PFSK-1 (cell line): Measurements from ENCODE around the gene SOBP.

ENCODE experiments used
- FOXP2 ChIP-seq: optimal IDR thresholded peaks from 2 replicates; pipeline ENCODE3; 2011; ENCODE audit warnings: borderline replicate concordance, control low read depth, inconsistent platforms; ENCODE audit not compliant: insufficient read depth; ENCODE audit errors: extremely low read length, extremely low read depth
- POLR2AphosphoS5 ChIP-seq: IDR thresholded peaks from 2 replicates; pipeline ENCODE4 v1.6.1; 2012; ENCODE audit warnings: low read depth, mild to moderate bottlenecking, control low read depth, low read length, moderate library complexity
- REST ChIP-seq, 2 experiments: IDR thresholded peaks; 2 replicates each; pipeline versions ENCODE4 v1.6.1 to v1.8.0; 2011 to 2012; ENCODE audit warnings: low read depth in 2 of 2, low read length in 2 of 2, control low read depth in 1 of 2, inconsistent platforms in 1 of 2, mild to moderate bottlenecking in 1 of 2, moderate library complexity in 1 of 2; ENCODE audit not compliant: insufficient read depth in 1 of 2
- SIN3A ChIP-seq: IDR thresholded peaks from 2 replicates; pipeline ENCODE4 v1.6.1; 2012; ENCODE audit warnings: mild to moderate bottlenecking, low read length, moderate library complexity, borderline replicate concordance; ENCODE audit not compliant: insufficient read depth
- TAF1 ChIP-seq: IDR thresholded peaks from 2 replicates; pipeline ENCODE4 v1.6.1; 2012; ENCODE audit warnings: low read length, control low read depth, borderline replicate concordance; ENCODE audit not compliant: insufficient read depth

SOBP gene

GRCh38 chr6:107557698-107558097 lies 67.8 kb downstream of the SOBP start:
- no peak for TF ChIP-seq TAF1
- TF ChIP-seq FOXP2: no peak
- TF ChIP-seq POLR2AphosphoS5: no peak
- TF ChIP-seq SIN3A: no peak
- TF ChIP-seq REST (IDR thresholded peaks at IDR 0.05; ENCODE audit: insufficient read depth in 1 of 2, low read depth in 2 of 2, low read length in 2 of 2): no peak

- TF ChIP-seq SIN3A: no peak
- TF ChIP-seq POLR2AphosphoS5: no peak
- no peak for TF ChIP-seq REST (IDR thresholded peaks at IDR 0.05; ENCODE audit: insufficient read depth in 1 of 2, low read depth in 2 of 2, low read length in 2 of 2)
- TF ChIP-seq FOXP2: no peak
These were observed 70.7 kb downstream of the SOBP start for GRCh38 chr6:107560657-107561056.

GRCh38 chr6:107561306-107561705 lies 71.4 kb downstream of the SOBP start:
- TF ChIP-seq TAF1: no peak
- TF ChIP-seq SIN3A: no peak
- no peak for TF ChIP-seq FOXP2
- no peak for TF ChIP-seq POLR2AphosphoS5
- no peak for TF ChIP-seq REST (IDR thresholded peaks at IDR 0.05; ENCODE audit: insufficient read depth in 1 of 2, low read depth in 2 of 2, low read length in 2 of 2)

GRCh38 chr6:107563694-107564588 lies 74.0 kb downstream of the SOBP start:
- no peak for TF ChIP-seq SIN3A
- TF ChIP-seq REST (IDR thresholded peaks at IDR 0.05; ENCODE audit: insufficient read depth in 1 of 2, low read depth in 2 of 2, low read length in 2 of 2): no peak
- TF ChIP-seq FOXP2: no peak
- TF ChIP-seq TAF1: no peak
- no peak for TF ChIP-seq POLR2AphosphoS5

- no peak for TF ChIP-seq POLR2AphosphoS5
- no peak for TF ChIP-seq REST (IDR thresholded peaks at IDR 0.05; ENCODE audit: insufficient read depth in 1 of 2, low read depth in 2 of 2, low read length in 2 of 2)
- TF ChIP-seq FOXP2: no peak
- no peak for TF ChIP-seq SIN3A
- no peak for TF ChIP-seq TAF1
These were observed 74.7 kb downstream of the SOBP start for GRCh38 chr6:107564589-107564951.
